ENCODE measurements around the gene NIN.
"Not testable (repeated sequence)": the region's sequence is repeated elsewhere in the genome, so short reads cannot be mapped to it uniquely, and the experiment has no call there.

Gene NIN

DNA sequence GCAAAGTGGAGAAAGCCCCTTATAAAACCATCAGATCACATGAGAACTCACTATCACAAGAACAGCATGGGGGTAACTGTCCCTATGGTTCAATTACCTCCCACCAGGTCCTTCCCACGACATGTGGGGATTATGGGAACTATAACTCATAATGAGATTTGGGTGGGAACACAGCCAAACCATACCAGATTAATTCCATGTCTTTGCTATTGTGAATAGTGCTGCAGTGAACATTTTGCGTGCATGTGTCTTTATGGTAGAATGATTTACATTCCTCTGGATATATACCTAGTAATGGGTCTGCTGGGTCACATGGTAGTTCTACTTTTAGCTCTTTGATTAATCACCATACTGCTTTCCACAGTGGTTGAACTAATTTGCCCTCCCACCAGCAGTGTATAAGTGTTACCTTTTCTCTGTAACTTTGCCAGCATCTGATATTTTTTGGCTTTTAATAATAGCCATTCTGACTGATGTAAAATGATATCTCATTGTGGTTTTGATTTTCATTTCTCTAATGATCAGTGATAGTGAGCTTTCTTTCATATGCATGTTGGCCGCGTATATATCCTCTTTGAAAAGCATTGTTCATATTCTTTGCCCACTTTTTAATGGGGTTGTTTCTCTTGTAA is 133.2 kb downstream of the NIN start:
- no peak for DNase-seq

DNA sequence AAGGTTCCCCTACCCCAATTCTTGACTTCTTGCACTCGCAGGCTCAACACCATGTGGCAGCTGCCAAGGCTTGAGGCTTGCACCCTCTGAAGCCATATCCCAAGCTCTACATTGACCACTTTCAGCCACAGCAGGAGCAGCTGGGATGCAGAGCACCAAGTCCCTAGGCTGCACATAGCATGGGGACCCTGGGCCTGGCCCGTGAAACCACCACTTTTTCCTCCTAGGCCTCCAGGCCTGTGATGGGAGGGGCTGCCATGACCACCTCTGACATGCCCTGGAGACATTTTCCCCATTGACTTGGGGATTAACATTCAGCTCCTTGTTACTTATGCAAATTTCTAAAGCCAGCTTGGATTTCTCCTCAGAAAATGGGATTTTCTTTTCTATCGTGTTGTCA is 136.7 kb downstream of the NIN start:
- not testable (repeated sequence) for DNase-seq

DNA sequence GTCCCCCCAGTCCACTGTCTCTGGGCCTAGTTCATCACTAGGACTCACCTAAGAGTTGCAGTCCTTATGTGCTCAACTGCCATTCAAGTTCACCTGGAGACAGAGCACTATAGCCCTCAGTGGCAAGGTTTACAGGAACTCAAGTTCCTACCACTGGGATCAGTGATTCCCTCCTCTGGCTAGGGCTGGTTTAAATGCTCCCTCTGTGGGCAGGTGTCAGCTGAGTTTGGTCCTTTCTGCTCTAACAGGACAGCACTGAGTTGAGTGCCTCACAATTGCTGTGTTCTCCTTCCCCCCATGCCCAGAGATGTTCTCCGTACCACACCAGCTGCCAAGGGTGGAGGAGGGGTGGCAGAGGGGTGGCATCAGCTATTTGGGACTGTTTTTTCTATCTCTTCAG is 142.1 kb downstream of the NIN start:
- no peak for DNase-seq

DNA sequence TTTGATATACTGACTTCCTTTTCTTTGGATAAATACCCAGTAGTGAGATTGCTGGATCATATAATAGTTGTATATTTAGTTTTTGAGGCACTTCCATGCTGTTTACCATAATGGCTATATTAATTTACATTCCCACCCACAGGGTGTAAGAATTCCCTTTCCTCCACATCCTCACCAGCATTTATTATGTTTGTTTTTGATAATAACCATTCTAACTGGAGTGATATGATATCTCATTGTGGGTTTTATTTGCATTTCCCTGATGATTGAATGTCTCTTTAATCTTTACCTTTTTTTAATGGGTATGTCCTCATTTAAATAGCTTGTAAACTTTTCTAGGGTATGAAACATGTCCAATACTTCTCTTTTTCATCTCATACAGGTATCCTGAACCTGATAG is 151.3 kb downstream of the NIN start:
- DNase-seq: peak; percentile 71 to 80

DNA sequence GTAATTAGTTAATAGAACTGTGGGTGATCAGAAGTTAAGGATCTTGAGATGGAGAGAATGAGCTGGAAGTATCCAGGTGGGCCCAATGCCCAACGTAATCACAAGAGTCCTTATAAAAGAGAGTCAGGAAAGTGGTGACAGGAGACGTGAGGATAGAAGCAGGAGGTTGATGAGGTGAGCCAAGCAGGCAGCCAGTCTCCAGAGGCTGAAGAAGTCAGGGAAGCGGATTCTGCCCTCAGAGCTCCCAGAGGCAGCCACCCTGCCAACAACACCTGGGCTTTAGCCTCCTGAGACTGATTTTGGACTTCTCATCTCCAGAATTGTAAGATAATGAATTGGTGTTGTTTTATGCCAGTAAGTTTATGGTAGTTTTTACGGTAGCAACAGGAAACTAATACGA is 152.8 kb downstream of the NIN start:
- DNase-seq: no peak

DNA sequence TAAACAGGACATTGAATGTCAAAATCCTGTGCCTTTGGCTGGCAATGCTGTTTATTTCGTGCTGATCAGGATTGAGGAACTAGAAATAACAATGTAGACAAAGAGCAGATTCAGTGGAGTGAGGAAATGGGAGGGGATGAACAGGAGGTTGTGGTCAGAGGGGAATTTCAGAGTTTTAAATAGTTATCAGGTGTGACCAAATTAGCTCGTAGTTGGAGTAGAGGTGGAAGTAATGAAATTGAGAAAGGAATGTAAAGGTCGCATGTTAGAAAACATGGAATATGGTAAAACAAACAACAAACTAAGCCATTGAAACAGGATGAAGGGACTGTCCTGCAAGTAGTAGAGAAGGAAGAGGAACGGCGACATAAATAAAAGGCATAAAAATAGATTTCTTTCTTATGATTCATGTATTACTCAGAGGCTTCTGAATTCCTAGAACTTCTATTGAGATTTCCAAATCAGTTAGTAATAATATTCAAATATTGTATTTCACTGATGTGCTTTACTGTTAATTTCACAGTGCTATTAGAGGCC is 153.4 kb downstream of the NIN start:
- no peak for DNase-seq

DNA sequence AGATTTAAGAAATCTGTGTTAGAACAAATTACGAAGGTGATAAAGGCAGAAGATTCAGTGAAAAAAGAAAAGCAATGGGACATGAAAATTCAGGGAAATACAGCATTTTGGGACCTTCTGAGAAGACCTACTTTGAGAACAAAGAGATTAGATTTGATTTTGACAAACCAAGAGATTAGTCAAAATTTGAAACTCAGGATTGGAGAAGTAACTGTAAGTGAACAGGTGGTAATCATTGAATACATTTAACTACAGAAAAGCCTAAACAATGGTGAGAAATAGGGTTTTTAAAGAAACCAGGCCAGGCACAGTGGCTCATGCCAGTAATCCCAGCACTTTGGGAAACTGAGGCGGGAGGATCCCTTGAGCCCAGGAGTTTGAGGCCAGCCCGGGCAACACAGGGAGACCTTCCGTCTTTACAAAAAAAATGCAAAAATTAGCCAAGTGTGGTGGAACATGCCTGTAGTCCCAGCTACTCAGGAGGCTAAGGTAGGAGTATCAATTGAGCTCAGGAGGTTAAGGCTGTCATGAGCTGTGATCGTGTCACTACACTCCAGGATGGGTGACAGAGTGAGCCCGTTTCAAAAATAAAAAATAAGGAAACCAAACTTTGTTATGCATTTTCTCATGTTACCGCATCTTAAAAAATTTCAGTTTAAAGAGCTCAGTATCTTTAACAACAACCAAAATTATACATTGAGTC is 154.0 kb downstream of the NIN start:
- no peak for DNase-seq

DNA sequence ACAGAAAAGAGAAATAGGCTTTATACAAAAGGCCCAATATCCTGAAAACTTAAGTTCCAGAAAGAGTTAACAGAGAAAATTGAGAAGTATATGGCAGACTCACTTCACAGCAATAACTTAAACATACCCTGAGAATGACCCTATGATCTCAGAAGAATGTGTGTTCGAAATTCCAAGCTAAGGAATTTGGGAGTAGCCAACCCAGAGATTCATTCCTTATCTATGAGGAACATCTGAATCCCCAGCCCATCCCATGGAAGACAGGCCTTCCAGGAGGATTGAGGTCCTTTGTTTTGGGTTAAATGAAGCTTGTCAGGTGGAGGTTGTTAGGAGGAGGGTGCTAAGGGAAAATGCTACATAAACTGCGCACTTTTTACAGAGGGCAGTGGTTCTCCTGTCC is 155.4 kb downstream of the NIN start:
- no peak for DNase-seq

DNA sequence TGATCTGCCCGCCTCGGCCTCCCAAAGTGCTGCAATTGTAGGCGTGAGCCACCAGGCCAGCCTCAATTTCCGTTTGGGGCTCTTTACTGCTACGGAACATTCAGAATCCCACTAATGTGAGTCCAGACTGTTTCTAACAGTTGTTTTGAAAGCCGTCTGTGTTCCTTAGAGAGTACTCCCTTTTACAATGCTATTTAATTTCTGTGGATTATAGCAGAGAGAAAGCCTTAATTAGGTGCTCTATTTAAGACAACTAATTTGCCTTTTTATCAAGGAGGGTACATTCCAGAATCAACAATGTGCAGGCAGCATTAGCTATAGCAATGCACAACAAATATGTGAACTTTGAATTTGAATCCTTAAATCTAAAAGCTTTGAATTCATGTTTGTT is 160.1 kb downstream of the NIN start:
- no peak for DNase-seq

DNA sequence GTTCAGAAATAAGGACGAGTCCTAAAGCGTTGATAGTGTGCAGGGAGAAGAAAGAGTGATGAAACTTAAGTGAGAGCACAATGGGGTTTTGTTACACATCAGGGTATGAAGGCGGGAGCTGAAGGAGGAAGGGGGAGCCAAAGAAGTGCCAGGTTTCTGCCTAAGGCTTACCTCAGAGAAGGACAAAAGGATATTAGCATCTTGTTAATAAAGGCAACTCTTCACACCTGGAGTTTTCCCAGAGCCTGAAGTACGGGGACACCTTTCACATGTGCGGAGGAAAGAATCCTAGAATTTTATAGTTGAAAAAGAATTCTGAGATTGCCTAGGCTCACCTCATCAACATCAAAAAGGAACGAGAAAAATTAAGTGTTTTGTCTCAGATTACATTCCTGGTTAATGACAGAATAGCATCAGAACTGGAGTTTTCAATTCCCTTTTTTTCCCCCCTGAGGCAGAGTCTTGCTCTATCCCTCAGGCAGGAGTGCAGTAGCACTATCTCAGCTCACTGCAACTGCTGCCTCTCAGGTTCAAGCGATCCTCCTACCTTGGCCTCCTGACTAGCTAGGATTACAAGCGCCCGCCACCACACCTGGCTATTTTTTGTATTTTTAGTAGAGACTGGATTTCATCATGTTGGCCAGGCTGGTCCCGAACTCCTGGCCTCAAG is 160.6 kb downstream of the NIN start:
- no peak for DNase-seq

All from NCI-H526 (cell line).